ENCODE results near the gene ZFYVE28.

Gene ZFYVE28

DNA sequence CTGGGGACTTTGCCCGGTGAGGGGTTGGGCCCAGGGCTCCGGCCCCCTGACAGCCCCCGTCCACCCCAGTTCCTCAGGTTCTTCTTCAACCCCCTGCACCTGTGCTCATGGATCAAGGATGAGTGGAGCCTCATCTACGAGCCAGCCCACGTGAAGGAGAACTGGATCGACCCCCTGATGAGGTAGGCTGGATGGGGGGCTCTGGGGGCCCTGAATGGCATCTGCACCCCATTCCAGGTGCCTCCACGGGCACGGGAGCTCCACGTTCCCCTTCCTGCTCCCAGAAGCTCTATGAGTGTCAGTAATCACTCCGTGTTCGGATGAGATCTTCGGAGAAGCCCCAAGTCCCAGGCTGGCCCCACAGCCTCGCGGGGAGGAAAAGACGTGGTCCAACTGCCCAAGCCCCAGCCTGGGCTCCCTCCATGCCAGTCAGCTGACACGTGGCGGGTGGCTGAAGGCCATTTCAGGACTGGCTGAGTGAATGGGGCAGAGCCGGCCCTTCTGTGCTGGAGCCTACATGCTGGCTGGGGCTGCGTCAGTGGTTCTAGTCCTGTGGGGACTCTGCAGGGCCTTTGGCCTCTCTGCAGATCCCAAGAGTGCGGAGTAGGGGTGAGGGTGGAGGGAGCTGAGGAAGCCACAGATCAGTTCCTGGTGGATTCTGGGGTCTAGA, 24.8 kb upstream of the ZFYVE28 start:
- TF ChIP-seq, protein P1, sequence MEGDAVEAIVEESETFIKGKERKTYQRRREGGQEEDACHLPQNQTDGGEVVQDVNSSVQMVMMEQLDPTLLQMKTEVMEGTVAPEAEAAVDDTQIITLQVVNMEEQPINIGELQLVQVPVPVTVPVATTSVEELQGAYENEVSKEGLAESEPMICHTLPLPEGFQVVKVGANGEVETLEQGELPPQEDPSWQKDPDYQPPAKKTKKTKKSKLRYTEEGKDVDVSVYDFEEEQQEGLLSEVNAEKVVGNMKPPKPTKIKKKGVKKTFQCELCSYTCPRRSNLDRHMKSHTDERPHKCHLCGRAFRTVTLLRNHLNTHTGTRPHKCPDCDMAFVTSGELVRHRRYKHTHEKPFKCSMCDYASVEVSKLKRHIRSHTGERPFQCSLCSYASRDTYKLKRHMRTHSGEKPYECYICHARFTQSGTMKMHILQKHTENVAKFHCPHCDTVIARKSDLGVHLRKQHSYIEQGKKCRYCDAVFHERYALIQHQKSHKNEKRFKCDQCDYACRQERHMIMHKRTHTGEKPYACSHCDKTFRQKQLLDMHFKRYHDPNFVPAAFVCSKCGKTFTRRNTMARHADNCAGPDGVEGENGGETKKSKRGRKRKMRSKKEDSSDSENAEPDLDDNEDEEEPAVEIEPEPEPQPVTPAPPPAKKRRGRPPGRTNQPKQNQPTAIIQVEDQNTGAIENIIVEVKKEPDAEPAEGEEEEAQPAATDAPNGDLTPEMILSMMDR (IDR thresholded peaks at IDR 0.05), result no peak

DNA sequence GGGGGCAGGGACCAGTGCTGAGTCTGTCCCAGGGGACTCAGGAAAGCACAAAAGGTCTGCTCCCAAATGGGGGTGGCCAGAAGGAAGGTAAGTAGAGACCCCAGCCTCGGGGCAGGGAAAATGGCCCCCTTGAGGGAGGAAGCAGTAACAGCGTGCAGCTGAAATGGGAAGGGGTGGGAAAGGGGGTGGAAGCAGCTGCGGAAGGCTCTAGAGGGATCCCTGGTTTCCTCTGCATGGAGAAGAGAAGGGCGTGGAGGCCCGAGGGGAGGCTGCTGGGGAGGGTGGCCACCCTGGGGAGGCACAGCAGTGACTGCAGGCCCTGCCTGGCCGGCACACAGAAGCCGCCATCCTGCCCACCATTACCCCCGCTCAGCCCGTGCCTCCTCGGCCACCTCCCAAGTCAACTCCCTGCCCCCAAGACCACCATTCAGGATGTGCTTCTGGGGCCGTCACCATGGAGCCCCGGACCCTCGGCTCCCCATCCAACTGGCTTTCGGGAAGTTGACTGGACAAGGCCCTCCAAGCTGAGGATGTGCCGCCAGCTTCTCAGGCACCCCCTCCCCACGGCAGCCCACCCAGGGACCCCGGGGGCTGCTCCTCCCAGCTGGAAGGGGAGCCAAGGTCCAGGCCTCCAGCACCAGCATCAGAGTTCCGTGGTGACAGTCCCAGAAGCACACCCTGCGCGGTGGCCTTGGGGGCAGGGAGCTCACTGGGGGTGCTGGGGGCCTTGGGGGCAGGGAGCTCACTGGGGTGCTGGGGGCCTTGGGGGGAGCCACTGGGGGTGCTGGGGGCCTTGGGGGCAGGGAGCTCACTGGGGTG, 23.9 kb upstream of the ZFYVE28 start:
- H3K4me3 ChIP-seq (ENCODE audit: low read depth in 1 of 2, low read length in 1 of 2), result no peak overlapping the region

More for the DNA sequence above, 24.8 kb upstream of the ZFYVE28 start:
- H3K4me3 ChIP-seq (ENCODE audit: low read depth in 1 of 2, low read length in 1 of 2), result no peak overlapping the region
- H3K9me3 ChIP-seq, result no peaks in the 10 kb centered on the region
- no peaks in the 10 kb centered on the region for H3K27me3 ChIP-seq
- H3K4me1 ChIP-seq (ENCODE audit: control insufficient read depth in 1 of 2, insufficient read depth in 1 of 2, low read depth in 1 of 2, low read length in 1 of 2), result no peaks in the 10 kb centered on the region
- no peaks in the 10 kb centered on the region for H3K36me3 ChIP-seq
- no peak overlapping the region for H3K27ac ChIP-seq

DNA sequence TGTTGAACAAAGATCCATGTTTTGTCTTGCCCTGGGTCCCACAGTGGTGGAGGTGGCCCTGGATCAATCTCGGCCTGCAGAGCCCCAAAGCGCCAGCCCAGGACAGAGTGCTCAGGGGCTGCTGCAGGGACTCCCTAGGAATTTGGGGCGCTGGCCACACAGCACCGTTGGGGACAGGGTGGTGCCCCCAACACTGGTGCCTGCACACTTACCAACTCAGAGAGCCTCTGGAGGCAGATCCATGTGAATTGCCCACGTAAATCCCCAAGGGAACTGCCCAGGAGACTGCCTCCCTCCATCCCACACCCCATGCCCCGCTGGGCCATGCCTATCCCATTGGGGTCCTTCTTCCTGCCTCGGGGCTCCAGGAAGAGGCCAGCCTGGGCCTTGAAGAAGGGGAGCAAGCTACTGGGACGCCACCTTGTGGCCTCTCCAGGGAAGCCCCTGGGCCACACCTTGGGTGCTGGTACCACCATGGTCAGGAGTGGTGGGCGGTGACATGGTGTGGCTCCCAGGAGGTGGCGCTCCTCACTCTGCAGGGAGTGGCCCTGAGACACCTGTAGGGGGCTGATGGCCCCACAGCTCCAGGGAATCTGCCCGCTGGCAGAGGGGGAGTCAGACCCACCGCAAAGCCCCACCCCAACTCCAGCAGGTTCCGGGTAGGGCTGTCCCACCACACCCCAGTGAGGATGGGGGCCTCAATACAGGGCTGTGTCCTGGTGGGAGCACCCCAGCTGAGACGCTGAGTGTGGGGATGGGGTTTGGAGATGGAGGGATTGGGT, 23.1 kb upstream of the ZFYVE28 start:
- Histone ChIP-seq H3K4me3 (ENCODE audit: low read depth in 1 of 2, low read length in 1 of 2) (no peak overlapping the region), H3K27ac (no peak overlapping the region), H3K27me3 (no peaks in the 10 kb centered on the region), H3K4me1 (ENCODE audit: control insufficient read depth in 1 of 2, insufficient read depth in 1 of 2, low read depth in 1 of 2, low read length in 1 of 2) (no peaks in the 10 kb centered on the region), H3K36me3 (no peaks in the 10 kb centered on the region), H3K9me3 (no peaks in the 10 kb centered on the region)
- TF ChIP-seq, protein P1 (IDR thresholded peaks at IDR 0.05), result peak; percentile 41

More for the DNA sequence above, 23.9 kb upstream of the ZFYVE28 start:
- TF ChIP-seq, protein P1 (IDR thresholded peaks at IDR 0.05), result no peak
- no peaks in the 10 kb centered on the region for H3K36me3 ChIP-seq
- H3K4me1 ChIP-seq (ENCODE audit: control insufficient read depth in 1 of 2, insufficient read depth in 1 of 2, low read depth in 1 of 2, low read length in 1 of 2), result no peaks in the 10 kb centered on the region
- no peak overlapping the region for H3K27ac ChIP-seq
- H3K27me3 ChIP-seq, result no peaks in the 10 kb centered on the region
- no peaks in the 10 kb centered on the region for H3K9me3 ChIP-seq

DNA sequence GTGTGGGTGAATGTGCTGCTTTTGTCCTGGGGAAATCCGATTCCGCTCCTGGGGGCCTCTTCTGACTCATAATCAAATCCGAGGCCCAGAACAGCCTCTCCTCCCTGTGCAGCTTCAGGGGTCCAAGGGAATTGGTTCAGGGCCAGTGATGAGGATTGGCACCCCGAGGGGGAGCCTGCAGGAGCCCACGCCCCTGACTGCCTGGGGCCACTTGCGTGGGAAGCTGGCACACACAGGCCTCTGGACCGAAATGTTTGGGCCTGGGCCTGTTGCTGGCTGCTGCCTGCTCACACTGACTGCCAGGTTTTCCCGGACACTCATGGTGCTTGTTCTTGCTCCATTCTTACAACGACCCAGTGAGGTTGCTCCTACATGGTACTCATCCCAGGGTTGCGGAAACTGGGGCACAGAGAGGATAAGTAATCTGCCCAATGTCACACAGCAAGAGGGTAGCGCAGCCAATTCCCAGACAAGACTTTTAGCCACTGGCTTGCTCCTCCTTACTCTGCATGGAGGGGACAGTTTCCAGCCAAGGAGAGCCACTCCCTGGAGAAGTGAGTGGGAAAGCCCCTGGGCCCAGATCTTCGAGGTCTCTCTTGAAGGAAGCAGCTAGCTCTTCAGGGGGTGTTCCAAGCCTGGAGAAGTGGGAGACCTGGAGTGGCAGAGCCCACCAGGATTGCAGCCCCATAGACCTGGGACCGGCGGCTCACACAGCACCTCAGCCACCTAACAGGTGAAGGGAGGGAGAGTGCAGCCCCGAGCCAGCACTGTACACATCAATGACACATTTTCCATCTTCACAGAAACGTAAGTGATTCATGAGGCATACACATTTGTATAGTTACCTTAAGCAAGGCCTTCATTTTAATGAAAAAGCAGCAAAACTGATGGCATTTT, 20.6 kb upstream of the ZFYVE28 start:
- TF ChIP-seq, protein P1 (IDR thresholded peaks at IDR 0.05), result no peak
- Histone ChIP-seq H3K27me3 (no peaks in the 10 kb centered on the region), H3K9me3 (no peaks in the 10 kb centered on the region), H3K4me3 (ENCODE audit: low read depth in 1 of 2, low read length in 1 of 2) (no peak overlapping the region), H3K4me1 (ENCODE audit: control insufficient read depth in 1 of 2, insufficient read depth in 1 of 2, low read depth in 1 of 2, low read length in 1 of 2) (no peaks in the 10 kb centered on the region), H3K27ac (no peak overlapping the region), H3K36me3 (no peaks in the 10 kb centered on the region)

Data from neutrophil (primary cell).